NCI-H1930 (cell line): ENCODE results near the gene TMED10.

Experiments used
- DNase-seq, 2 experiments: peaks; one replicate each; lab custom pipeline; 2025; lab: John Stamatoyannopoulos, UW

TMED10 gene

GRCh38 chr14:75084513-75084912 is 91.9 kb downstream of the TMED10 start:
- no peak for DNase-seq

GRCh38 chr14:75083271-75083670 is 93.1 kb downstream of the TMED10 start:
- no peak for DNase-seq

- no peak for DNase-seq
Observed at GRCh38 chr14:75081660-75082229, 94.7 kb downstream of the TMED10 start.
